ENCODE data around the gene HAGHL. TPM values are rescaled to one million over a fixed set of nuclear protein-coding genes. Genes with fewer than 3 reads are reported as not detected.

Gene HAGHL
- total RNA-seq, 2 donors from 2014 or later = 2.6 to 13.0 TPM

- intact Hi-C loops (cut with DNase I) = no loop called here
- DNase-seq = no peak
- H3K4me3 ChIP-seq = no peak overlapping the region
- no peak overlapping the region for H3K9ac ChIP-seq (ENCODE audit: low read depth in 2 of 2, low read length in 2 of 2)
- no peaks in the 10 kb centered on the region for H3K9me3 ChIP-seq
- H3K4me1 ChIP-seq = no peaks in the 10 kb centered on the region
- H3K36me3 ChIP-seq = no peaks in the 10 kb centered on the region
- TF ChIP-seq, protein P1, sequence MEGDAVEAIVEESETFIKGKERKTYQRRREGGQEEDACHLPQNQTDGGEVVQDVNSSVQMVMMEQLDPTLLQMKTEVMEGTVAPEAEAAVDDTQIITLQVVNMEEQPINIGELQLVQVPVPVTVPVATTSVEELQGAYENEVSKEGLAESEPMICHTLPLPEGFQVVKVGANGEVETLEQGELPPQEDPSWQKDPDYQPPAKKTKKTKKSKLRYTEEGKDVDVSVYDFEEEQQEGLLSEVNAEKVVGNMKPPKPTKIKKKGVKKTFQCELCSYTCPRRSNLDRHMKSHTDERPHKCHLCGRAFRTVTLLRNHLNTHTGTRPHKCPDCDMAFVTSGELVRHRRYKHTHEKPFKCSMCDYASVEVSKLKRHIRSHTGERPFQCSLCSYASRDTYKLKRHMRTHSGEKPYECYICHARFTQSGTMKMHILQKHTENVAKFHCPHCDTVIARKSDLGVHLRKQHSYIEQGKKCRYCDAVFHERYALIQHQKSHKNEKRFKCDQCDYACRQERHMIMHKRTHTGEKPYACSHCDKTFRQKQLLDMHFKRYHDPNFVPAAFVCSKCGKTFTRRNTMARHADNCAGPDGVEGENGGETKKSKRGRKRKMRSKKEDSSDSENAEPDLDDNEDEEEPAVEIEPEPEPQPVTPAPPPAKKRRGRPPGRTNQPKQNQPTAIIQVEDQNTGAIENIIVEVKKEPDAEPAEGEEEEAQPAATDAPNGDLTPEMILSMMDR (IDR thresholded peaks at IDR 0.05) = no peak
- no peak overlapping the region for H3K27ac ChIP-seq
- no peaks in the 10 kb centered on the region for H3K27me3 ChIP-seq
Observed at GRCh38 chr16:746637-747036, 19.7 kb downstream of the HAGHL start.

- TF ChIP-seq, protein P1 (IDR thresholded peaks at IDR 0.05) = no peak
- no peaks in the 10 kb centered on the region for H3K9me3 ChIP-seq
- no peak overlapping the region for H3K4me3 ChIP-seq
- no peaks in the 10 kb centered on the region for H3K36me3 ChIP-seq
- DNase-seq = no peak
- no peak overlapping the region for H3K27ac ChIP-seq
- no peak overlapping the region for H3K9ac ChIP-seq (ENCODE audit: low read depth in 2 of 2, low read length in 2 of 2)
- peaks cover 8% of the 10 kb centered on the region for H3K27me3 ChIP-seq
- intact Hi-C loops (cut with DNase I) = no loop called here
- H3K4me1 ChIP-seq = no peaks in the 10 kb centered on the region
Observed at GRCh38 chr16:747978-748746, 21.3 kb downstream of the HAGHL start.

- no peak overlapping the region for H3K9ac ChIP-seq (ENCODE audit: low read depth in 2 of 2, low read length in 2 of 2)
- no peak for DNase-seq
- H3K27me3 ChIP-seq = peaks cover 12% of the 10 kb centered on the region
- TF ChIP-seq, protein P1 (IDR thresholded peaks at IDR 0.05) = no peak
- H3K4me3 ChIP-seq = no peak overlapping the region
- H3K27ac ChIP-seq = no peak overlapping the region
- intact Hi-C loops (cut with DNase I) = no loop called here
- no peaks in the 10 kb centered on the region for H3K36me3 ChIP-seq
- no peaks in the 10 kb centered on the region for H3K9me3 ChIP-seq
- H3K4me1 ChIP-seq = no peaks in the 10 kb centered on the region
Observed at GRCh38 chr16:749010-749409, 22.1 kb downstream of the HAGHL start.

DNA sequence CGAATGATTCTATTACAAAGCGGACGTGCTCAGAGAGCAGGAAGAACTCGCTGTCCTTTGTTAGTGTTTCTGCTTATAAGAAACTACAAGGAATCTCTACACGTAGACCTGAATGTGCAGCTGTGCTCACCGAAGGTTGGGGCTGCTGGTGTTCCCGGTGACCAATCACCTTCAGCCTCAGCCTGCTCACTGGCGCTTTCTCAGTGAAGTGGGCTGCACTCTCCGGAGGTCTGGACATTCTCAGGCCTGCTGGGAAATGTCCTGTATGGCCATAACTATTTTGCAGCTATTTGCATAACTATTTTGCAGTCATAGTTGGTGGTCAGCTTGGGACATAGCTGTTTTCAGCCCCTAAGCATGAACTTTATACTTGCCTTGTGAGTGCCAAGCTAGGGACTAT is 23.6 kb downstream of the HAGHL start:
- H3K4me3 ChIP-seq = no peak overlapping the region
- H3K9me3 ChIP-seq = no peaks in the 10 kb centered on the region
- H3K27me3 ChIP-seq = peaks cover 12% of the 10 kb centered on the region
- DNase-seq = no peak
- TF ChIP-seq, protein P1 (IDR thresholded peaks at IDR 0.05) = no peak
- no peak overlapping the region for H3K9ac ChIP-seq (ENCODE audit: low read depth in 2 of 2, low read length in 2 of 2)
- intact Hi-C loops (cut with DNase I) = no loop called here
- H3K36me3 ChIP-seq = no peaks in the 10 kb centered on the region
- H3K27ac ChIP-seq = no peak overlapping the region
- H3K4me1 ChIP-seq = no peaks in the 10 kb centered on the region

- no peak overlapping the region for H3K27ac ChIP-seq
- peaks cover 12% of the 10 kb centered on the region for H3K27me3 ChIP-seq
- TF ChIP-seq, protein P1 (IDR thresholded peaks at IDR 0.05) = no peak
- H3K4me1 ChIP-seq = no peaks in the 10 kb centered on the region
- no peak overlapping the region for H3K9ac ChIP-seq (ENCODE audit: low read depth in 2 of 2, low read length in 2 of 2)
- H3K36me3 ChIP-seq = no peaks in the 10 kb centered on the region
- intact Hi-C loops (cut with DNase I) = no loop called here
- no peak overlapping the region for H3K4me3 ChIP-seq
- DNase-seq = no peak
- H3K9me3 ChIP-seq = no peaks in the 10 kb centered on the region
Observed at GRCh38 chr16:751152-752006, 24.5 kb downstream of the HAGHL start.
